ENCODE measurements around the gene GUCA2A.
"Not testable (repeated sequence)": the region's sequence is repeated elsewhere in the genome, so short reads cannot be mapped to it uniquely, and the experiment has no call there.

GUCA2A gene, protein sequence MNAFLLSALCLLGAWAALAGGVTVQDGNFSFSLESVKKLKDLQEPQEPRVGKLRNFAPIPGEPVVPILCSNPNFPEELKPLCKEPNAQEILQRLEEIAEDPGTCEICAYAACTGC

DNA sequence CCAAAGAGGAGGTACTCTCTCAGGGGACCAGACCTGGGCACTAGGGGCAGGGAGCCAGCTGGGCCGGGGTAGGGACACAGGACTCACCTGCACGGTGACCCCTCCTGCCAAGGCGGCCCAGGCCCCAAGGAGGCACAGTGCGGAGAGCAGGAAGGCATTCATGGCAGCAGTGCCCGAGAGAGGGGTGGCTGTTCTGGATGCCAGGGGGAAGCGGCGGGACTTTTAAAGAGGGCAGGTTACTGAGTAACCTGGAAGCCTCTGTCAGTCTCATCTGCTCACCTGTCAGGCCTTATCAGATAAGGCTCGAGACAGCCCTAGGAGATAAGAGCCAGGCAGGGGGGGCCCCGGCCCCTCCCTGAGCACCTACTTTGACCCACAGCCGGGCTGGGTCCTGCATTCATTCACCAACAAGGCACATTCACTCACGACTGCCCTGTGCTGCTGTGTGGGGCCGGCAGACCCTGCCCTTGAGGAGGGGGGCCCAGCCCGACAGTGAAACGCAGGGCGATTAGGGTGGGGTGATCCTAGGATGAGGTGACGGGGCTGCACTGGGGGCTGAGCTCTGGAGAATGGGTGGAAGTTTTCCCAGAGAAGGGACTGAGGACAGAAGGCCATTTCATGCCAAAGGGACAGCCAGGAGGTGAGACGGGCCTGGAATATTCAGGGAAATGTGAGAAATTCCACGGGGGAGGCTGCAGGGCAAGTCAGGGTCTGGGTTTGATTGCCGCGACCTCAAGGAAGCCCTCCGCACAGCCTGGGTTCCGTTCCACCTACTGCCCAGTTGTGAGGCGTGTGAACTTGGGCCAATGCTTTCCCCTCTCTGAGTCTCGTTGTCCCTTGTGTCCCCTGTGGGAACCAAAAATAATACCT lies at the start of gene GUCA2A:
GUCA2A (minus strand) TSS at position 195 of the 870 bp plus-strand sequence; CDS start at position 162, 33 bp downstream.
- H3K4me3 ChIP-seq (replicated peaks; ENCODE audit: low read depth, low read length): no peak within 1 kb of the TSS
- no peak for DNase-seq (ENCODE audit: low read depth)
- TF ChIP-seq, protein P1, sequence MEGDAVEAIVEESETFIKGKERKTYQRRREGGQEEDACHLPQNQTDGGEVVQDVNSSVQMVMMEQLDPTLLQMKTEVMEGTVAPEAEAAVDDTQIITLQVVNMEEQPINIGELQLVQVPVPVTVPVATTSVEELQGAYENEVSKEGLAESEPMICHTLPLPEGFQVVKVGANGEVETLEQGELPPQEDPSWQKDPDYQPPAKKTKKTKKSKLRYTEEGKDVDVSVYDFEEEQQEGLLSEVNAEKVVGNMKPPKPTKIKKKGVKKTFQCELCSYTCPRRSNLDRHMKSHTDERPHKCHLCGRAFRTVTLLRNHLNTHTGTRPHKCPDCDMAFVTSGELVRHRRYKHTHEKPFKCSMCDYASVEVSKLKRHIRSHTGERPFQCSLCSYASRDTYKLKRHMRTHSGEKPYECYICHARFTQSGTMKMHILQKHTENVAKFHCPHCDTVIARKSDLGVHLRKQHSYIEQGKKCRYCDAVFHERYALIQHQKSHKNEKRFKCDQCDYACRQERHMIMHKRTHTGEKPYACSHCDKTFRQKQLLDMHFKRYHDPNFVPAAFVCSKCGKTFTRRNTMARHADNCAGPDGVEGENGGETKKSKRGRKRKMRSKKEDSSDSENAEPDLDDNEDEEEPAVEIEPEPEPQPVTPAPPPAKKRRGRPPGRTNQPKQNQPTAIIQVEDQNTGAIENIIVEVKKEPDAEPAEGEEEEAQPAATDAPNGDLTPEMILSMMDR (IDR thresholded peaks at IDR 0.05; ENCODE audit: low read length, missing control alignments): no peak

DNA sequence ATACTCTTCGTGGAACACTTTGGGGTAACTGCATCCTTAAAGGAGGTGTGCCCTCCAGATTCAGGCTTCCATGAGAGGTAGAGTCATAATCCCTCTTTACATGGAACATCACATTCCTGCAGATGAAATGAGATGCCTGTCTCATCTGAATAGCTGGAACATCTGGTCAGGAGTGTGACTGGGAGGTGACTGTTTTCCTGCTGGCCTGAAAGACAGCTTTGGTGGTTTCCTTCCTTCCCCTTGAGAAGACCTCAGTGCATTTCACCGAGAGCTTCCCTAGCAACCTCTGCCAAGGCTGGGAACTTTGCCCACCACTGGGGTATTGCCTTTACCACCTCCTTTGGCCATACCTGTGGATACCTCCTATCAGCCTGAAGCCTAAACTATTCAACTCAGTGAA lies 46.7 kb upstream of the GUCA2A start:
- DNase-seq (ENCODE audit: low read depth): peak; percentile 11
- no peak overlapping the region for H3K4me3 ChIP-seq (replicated peaks; ENCODE audit: low read depth, low read length)
- TF ChIP-seq, protein P1 (IDR thresholded peaks at IDR 0.05; ENCODE audit: low read length, missing control alignments): no peak

DNA sequence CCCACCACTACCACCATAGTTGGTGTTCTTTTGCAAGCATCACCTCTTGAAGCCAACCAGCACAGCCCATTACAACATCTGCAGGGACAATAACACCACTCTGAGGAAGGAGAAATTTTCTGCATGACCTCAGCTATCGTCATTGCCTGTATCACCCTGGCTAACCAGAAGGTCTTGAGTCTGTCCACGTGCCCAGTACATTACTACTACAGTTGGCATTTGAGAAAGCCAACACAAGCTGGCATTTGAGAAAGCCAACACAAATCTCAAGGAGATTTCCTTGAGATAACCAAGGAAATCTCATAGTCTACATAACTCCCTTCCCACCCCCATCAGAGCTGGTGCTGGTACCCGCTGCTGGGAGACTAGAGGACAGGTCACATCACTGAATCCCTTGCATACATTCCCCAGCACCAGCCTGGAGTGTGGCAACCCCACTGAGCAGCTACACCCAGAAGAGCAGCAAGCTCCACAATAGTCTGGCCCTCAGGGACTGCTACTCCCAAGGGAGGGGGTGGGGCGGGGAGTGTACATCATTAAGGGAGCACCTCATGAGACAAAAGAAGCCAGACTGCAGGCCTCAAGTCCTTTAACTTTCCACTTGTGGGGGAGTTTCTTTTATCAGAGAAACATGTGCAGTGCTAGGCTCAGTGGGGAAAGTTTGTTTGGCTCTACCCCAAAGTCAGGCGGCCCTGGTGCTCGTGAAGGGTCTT lies 46.0 kb upstream of the GUCA2A start:
- H3K4me3 ChIP-seq (replicated peaks; ENCODE audit: low read depth, low read length): no peak overlapping the region
- DNase-seq (ENCODE audit: low read depth): peak; percentile 41
- TF ChIP-seq, protein P1 (IDR thresholded peaks at IDR 0.05; ENCODE audit: low read length, missing control alignments): no peak

DNA sequence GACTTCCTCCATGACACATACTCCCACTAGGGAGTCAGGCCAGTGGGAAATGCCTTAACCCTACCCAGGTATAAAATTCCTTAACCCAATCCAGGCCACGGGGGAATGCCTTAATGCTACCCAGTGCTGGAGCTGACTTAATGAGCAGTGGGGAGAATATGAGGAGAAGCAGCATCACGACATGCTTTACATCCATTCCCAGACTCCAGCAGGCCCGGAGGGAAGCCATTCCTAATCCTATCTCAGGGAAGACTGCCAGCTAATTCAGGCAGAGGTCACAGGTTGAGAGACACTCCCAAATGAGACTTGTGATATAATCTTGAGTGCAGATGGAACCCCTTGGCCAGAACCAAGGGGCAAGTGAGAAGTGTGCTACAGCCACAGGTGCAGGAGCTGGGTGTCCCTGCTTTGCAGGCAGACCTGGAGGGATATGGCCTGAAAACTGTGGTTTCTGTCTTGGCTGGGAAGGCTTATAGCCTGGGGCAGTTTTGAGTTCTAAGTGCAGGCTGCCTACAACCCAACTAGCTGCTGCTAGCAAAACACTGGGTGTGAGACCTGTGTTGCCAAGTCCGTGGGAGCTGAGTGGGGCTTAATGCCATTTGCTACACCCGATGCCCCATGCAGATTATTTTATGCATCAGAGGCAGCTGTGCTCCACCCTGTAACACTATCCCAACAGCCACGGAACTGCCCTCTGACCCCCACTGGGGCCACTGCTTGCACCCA lies 45.1 kb upstream of the GUCA2A start:
- no peak for DNase-seq (ENCODE audit: low read depth)
- TF ChIP-seq, protein P1 (IDR thresholded peaks at IDR 0.05; ENCODE audit: low read length, missing control alignments): no peak
- no peak overlapping the region for H3K4me3 ChIP-seq (replicated peaks; ENCODE audit: low read depth, low read length)

DNA sequence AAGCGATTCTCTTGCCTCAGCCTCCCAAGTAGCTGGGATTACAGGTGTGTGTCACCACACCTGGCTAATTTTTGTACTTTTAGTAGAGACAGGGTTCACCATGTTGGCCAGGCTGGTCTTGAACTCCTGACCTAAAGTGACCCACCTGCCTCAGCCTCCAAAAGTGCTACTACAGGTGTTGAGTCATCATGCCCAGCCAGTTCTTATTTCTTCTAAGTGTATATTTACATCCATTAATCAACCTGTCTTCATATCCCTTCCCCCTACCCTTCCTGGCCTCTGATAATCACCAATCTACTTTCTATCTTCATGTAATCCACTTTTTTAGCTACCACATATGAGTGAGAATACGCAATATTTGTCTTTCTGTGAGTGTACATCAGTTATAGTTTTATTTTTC lies 42.4 kb upstream of the GUCA2A start:
- not testable (repeated sequence) for DNase-seq (ENCODE audit: low read depth); H3K4me3 ChIP-seq (replicated peaks; ENCODE audit: low read depth, low read length)

DNA sequence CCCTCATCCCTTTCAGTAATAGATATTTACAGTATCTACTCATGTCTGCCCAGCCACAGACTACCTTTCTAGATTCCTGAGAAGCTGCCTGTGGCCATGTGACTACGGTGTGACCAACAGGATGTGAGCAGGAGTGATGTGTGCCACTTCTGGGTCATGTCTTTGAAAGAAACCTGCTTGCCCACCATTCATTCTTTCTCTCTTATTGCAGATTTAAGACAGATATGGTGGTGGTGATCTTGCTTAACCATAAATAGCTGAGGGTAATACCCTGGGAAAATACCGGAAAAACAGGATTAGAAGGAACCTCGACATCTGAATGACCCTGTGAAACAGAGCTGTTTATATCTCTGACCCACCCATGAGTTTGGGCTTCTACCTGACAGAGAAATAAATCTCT lies 41.6 kb upstream of the GUCA2A start:
- TF ChIP-seq, protein P1 (IDR thresholded peaks at IDR 0.05; ENCODE audit: low read length, missing control alignments): no peak
- DNase-seq (ENCODE audit: low read depth): no peak

DNA sequence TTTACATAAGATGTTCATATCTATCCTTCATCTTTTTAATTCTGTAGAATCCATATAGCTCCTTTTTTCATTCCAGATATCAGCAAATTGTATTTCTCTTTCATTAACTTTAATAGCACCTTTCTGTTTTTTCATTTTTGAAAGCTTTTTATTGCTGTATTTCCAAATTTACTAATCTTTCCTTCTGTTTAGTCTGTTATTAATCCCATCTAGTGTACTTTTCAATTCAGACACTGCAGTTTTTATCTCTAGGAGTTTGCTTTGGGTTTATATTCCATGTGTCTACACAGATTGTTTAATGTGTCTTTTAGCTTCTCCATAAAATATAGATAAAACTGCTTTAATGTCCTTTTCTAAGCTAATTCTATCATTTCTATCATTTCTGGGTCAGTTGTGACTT lies 37.4 kb upstream of the GUCA2A start:
- TF ChIP-seq, protein P1 (IDR thresholded peaks at IDR 0.05; ENCODE audit: low read length, missing control alignments): no peak
- no peak overlapping the region for H3K4me3 ChIP-seq (replicated peaks; ENCODE audit: low read depth, low read length)
- no peak for DNase-seq (ENCODE audit: low read depth)

More for the DNA sequence above, 41.6 kb upstream of the GUCA2A start:
- H3K4me3 ChIP-seq (replicated peaks; ENCODE audit: low read depth, low read length): no peak overlapping the region

All from fibroblast of pulmonary artery (primary cell).